Measurements from ENCODE around the gene CT47A1.
"Not testable (repeated sequence)": the region's sequence is repeated elsewhere in the genome, so short reads cannot be mapped to it uniquely, and the experiment has no call there.

The CT47A1 gene

GRCh38 chrX:120985660-120986059 lies at the start of gene CT47A1:
Gene CT47A1, minus strand, starts transcription at chrX:120985760. Its CDS starts 231 bp downstream, at chrX:120985529.
- not testable (repeated sequence) for FAIRE-seq; DNase-seq (ENCODE audit: low spot score)

GRCh38 chrX:121032531-121032930 lies 47.0 kb upstream of the CT47A1 start:
- DNase-seq (ENCODE audit: low spot score) (no peak), FAIRE-seq (no peak)

GRCh38 chrX:121030083-121030482 lies 44.5 kb upstream of the CT47A1 start:
- DNase-seq (ENCODE audit: low spot score), result no peak
- FAIRE-seq, result no peak

GRCh38 chrX:121028419-121028818 lies 42.9 kb upstream of the CT47A1 start:
- no peak for FAIRE-seq
- no peak for DNase-seq (ENCODE audit: low spot score)

GRCh38 chrX:121014826-121015225 lies 29.3 kb upstream of the CT47A1 start:
- FAIRE-seq (no peak), DNase-seq (ENCODE audit: low spot score) (no peak)

GRCh38 chrX:121013897-121014455 lies 28.4 kb upstream of the CT47A1 start:
- DNase-seq (ENCODE audit: low spot score), result no peak
- no peak for FAIRE-seq

GRCh38 chrX:121011254-121011653 lies 25.7 kb upstream of the CT47A1 start:
- DNase-seq (ENCODE audit: low spot score) (no peak), FAIRE-seq (no peak)

GRCh38 chrX:121010218-121010617 lies 24.7 kb upstream of the CT47A1 start:
- FAIRE-seq (no peak), DNase-seq (ENCODE audit: low spot score) (no peak)

- DNase-seq (ENCODE audit: low spot score) (no peak), FAIRE-seq (no peak)
Measured at GRCh38 chrX:121009764-121010163, 24.2 kb upstream of the CT47A1 start.

GRCh38 chrX:121008920-121009319 lies 23.4 kb upstream of the CT47A1 start:
- DNase-seq (ENCODE audit: low spot score) (no peak), FAIRE-seq (no peak)

GRCh38 chrX:121000589-121000988 lies 15.0 kb upstream of the CT47A1 start:
- DNase-seq (ENCODE audit: low spot score) (peak; percentile 4), FAIRE-seq (no peak)

GRCh38 chrX:120999413-120999812 lies 13.9 kb upstream of the CT47A1 start:
- FAIRE-seq (no peak), DNase-seq (ENCODE audit: low spot score) (no peak)

GRCh38 chrX:120956500-120956899 lies 29.1 kb downstream of the CT47A1 start, which contains the start of gene CT47A7:
Gene CT47A7, minus strand, starts transcription at chrX:120956600. Its CDS starts 255 bp downstream, at chrX:120956345.
- FAIRE-seq; DNase-seq (ENCODE audit: low spot score): not testable (repeated sequence)

Data from RCC 7860 (cell line).